Tibial nerve (tissue), 4 donors: ENCODE data around the gene CCND3. TPM values are rescaled to one million over a fixed set of nuclear protein-coding genes. Genes with fewer than 3 reads are reported as not detected.

ENCODE experiments used
- DNase-seq, 2 donors: peaks; one replicate each; pipeline ENCODE4 v3.0.0-alpha.2; 2019; ENCODE audit warnings: low spot score in 2 of 2
- H3K27ac ChIP-seq, 4 donors: fragments of 200-600 bp; sonication (generic) in 3 of 4; one replicate each; pipeline ENCODE4 v1.5.1; 2017 to 2019; ENCODE audit warnings: mild to moderate bottlenecking in 1 of 4
- H3K27me3 ChIP-seq, 2 donors: fragments of 200-600 bp; sonication (generic) in 1 of 2; one replicate each; pipeline versions ENCODE4 v1.5.1 to v1.6.0; 2017 to 2019
- H3K36me3 ChIP-seq, 3 donors: fragments of 200-600 bp; sonication (generic); one replicate each; pipeline ENCODE4 v1.5.1; 2018 to 2019
- H3K4me1 ChIP-seq, 4 donors: fragments of 200-600 bp; sonication (generic) in 3 of 4; one replicate each; pipeline ENCODE4 v1.5.1; 2017 to 2019
- H3K4me3 ChIP-seq, 4 donors: fragments of 200-600 bp; sonication (generic) in 3 of 4; one replicate each; pipeline ENCODE4 v1.5.1; 2017 to 2019; ENCODE audit warnings: mild to moderate bottlenecking in 1 of 4, moderate library complexity in 1 of 4
- H3K9me3 ChIP-seq, 4 donors: fragments of 200-600 bp; sonication (generic) in 3 of 4; one replicate each; pipeline ENCODE4 v1.5.1; 2017 to 2019
- EP300 ChIP-seq, 2 donors: sonication (generic); formaldehyde crosslinking; IDR thresholded peaks; one replicate each; pipeline ENCODE4 v1.6.1; 2017; ENCODE audit warnings: antibody characterized with exemption in 2 of 2, mild to moderate bottlenecking in 1 of 2
- POLR2A ChIP-seq, 2 donors: fragments of 450-650 bp; IDR thresholded peaks; one replicate each; pipeline ENCODE4 v1.6.1; 2017; ENCODE audit warnings: antibody characterized with exemption in 2 of 2, mild to moderate bottlenecking in 2 of 2, moderate library complexity in 2 of 2
- whole genome bisulfite sequencing, 2 donors: methylation state at CpG; one replicate each; pipeline ENCODE4 v1.1.5; 2018; 5-methylcytosine and 5-hydroxymethylcytosine counted together
- total RNA-seq, 4 donors: library from RNA; depleted of rRNA; stranded (reverse); fragments of >200 nt; gene quantifications; one replicate each; pipeline ENCODE4 v1.1.0, GENCODE V29; 2016
- TF ChIP-seq, protein P1 (sequence below), 5 experiments: fragments of 200-600 bp in 3 of 5; fragments of 450-650 bp in 2 of 5; sonication (generic) in 3 of 5; IDR thresholded peaks; one replicate each; pipeline ENCODE4 v1.5.1; 2016 to 2019; ENCODE audit warnings: antibody characterized with exemption in 5 of 5, mild to moderate bottlenecking in 3 of 5, moderate library complexity in 2 of 5

The CCND3 gene
- total RNA-seq: 100 to 1,000 TPM; 175 to 325 (median 248) TPM

DNA sequence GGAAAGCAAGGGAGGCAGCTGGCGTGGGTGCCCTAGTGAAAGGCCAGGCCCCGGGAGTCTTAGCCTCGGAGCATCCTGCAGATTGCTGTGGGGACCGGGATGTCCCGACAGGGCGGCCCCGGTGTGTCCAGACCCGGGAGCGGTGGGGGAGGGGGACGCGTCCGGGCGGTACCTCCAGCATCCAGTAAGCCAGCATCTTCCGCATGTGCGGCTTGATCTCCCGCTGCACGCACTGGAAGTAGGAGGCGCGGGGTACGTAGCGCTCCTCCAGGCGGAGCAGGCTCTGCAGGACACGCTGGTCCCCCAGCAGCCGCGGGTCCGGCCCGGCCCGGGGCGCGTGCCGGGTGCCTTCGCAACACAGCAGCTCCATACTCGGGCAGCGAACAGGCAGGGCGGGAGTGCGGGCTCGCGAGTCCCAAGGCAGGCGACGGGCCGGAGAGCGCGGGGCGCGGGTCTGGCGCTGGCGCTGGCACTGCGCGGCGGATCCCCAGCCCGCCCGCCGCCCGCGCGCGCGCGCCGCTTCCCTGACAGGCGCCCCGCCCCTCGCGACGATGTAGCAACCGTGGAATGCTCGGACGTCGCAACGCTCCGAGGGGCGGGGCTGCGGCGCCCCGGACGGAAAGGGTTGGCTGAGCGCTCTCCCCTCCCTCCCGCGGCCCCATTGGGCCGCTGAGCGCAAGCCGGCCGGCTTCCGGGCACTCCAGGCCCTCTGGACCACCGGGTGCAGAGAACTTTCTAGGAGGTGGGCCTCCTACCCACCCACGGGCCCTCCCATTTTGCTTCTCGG, at the start of gene CCND3:
Gene CCND3, minus strand, starts transcription at position 529 of the 787 bp plus-strand sequence. Its CDS starts 159 bp downstream, at position 370.
- Histone ChIP-seq H3K4me1 (peaks cover 0 to 54% (median 35%) of the 10 kb centered on the region in 4 donors), H3K4me3 (peak within 1 kb of the TSS; percentile 74 to 89 (median 82)), H3K27ac (peak within 1 kb of the TSS; percentile 73 to 92 (median 82)), H3K27me3 (no peaks in the 10 kb centered on the region), H3K9me3 (no peaks in the 10 kb centered on the region), H3K36me3 (peaks cover 0 to 10% (median 0%) of the 10 kb centered on the region in 3 donors)
- TF ChIP-seq POLR2A (IDR thresholded peaks at IDR 0.05): peak; percentile 46 to 79
- TF ChIP-seq, protein P1, sequence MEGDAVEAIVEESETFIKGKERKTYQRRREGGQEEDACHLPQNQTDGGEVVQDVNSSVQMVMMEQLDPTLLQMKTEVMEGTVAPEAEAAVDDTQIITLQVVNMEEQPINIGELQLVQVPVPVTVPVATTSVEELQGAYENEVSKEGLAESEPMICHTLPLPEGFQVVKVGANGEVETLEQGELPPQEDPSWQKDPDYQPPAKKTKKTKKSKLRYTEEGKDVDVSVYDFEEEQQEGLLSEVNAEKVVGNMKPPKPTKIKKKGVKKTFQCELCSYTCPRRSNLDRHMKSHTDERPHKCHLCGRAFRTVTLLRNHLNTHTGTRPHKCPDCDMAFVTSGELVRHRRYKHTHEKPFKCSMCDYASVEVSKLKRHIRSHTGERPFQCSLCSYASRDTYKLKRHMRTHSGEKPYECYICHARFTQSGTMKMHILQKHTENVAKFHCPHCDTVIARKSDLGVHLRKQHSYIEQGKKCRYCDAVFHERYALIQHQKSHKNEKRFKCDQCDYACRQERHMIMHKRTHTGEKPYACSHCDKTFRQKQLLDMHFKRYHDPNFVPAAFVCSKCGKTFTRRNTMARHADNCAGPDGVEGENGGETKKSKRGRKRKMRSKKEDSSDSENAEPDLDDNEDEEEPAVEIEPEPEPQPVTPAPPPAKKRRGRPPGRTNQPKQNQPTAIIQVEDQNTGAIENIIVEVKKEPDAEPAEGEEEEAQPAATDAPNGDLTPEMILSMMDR (IDR thresholded peaks at IDR 0.05): peak in 2 of 5 experiments; percentile 6 to 32
- TF ChIP-seq EP300 (IDR thresholded peaks at IDR 0.05): peak in 1 of 2 donors; percentile 55
- 0 to 1% methylated on average over 29 to 51 of the region's 87 CpGs for WGBS, 2 donors
- peak; percentile 81 to 83 for DNase-seq

DNA sequence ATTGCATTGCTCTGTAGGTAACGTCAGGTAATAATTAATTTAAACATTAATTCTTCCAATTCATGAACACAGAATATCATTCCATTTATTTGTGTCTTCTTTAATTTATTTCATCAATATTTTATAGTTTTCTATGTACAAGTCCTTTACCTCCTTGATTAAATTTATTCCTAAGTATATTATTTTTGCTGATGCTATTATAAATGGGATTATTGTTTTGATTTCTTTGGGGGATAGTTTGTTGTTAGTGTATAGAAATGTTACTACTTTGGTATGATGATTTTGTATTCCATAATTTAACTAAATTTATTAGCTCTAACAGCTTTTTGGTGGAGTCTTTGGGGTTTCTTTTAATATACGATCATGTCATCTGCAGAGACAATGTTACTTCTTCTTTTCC, 44.7 kb upstream of the CCND3 start:
- WGBS, 2 donors: 96% methylated on average over 2 of the region's 2 CpGs
- no peak overlapping the region for H3K4me3 ChIP-seq
- TF ChIP-seq POLR2A (IDR thresholded peaks at IDR 0.05) (no peak), EP300 (IDR thresholded peaks at IDR 0.05) (no peak)
- TF ChIP-seq, protein P1 (IDR thresholded peaks at IDR 0.05): no peak
- H3K4me1 ChIP-seq: no peaks in the 10 kb centered on the region
- no peak for DNase-seq
- no peaks in the 10 kb centered on the region for H3K9me3 ChIP-seq
- no peaks in the 10 kb centered on the region for H3K27me3 ChIP-seq
- H3K36me3 ChIP-seq: no peaks in the 10 kb centered on the region
- no peak overlapping the region for H3K27ac ChIP-seq

DNA sequence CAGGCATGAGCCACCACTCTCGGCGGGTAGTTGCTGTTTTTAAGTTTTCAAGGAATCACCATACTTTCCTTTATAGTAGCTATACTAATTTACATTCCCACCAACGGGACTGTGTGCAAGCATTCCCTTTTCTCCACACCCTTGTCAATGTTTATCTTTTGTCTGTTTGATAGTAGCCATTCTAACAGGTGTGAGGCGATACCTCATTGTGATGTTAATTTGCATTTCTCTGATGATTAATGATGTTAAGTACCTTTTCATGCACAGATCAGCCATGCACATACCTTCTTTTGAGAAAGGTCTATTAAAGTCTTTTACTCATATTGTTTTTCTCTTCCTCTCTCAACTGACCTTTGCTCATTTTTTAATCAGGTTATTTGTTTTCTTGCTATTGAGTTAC, 43.0 kb upstream of the CCND3 start:
- no peak for TF ChIP-seq EP300 (IDR thresholded peaks at IDR 0.05)
- TF ChIP-seq POLR2A (IDR thresholded peaks at IDR 0.05): no peak
- Histone ChIP-seq H3K4me1 (no peaks in the 10 kb centered on the region), H3K27me3 (no peaks in the 10 kb centered on the region), H3K36me3 (no peaks in the 10 kb centered on the region), H3K4me3 (no peak overlapping the region), H3K27ac (no peak overlapping the region), H3K9me3 (no peaks in the 10 kb centered on the region)
- WGBS, 2 donors: 54 to 56% methylated on average over 4 of the region's 4 CpGs
- DNase-seq: no peak

DNA sequence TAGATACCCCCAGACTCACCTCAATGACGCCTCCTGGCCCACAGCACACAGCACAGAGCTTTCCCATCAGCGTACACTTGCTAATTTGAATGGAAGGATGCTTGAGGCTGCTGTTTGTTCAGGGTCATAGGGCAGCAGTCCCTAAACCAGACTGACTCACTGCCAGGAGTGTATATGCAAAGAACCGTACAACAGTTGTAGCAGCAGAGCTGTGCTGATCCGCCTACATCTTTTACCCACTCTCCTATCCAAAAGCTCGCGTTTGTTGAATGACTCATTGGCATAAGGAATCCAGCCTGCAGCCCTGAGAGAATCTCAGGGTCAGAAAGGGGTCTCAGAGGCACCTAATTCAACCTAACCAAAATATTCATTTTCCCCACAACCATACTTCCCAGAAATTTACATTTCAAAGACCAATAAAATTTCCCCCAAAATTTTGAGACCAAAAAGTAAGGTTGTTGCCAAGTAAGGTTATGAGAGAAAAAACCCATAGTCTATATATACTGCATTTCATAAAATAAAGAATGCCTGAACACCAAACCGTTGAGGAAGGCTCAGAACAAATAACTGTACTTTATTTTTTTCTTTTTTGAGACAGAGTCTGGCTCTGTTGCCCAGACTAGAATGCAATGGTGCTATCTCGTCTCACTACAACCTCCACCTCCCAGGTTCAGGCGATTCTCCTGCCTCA, 35.3 kb upstream of the CCND3 start:
- Histone ChIP-seq H3K36me3 (no peaks in the 10 kb centered on the region), H3K4me1 (peaks cover 0 to 10% (median 0%) of the 10 kb centered on the region in 4 donors), H3K4me3 (no peak overlapping the region), H3K9me3 (no peaks in the 10 kb centered on the region), H3K27me3 (no peaks in the 10 kb centered on the region), H3K27ac (no peak overlapping the region)
- DNase-seq: no peak
- no peak for TF ChIP-seq POLR2A (IDR thresholded peaks at IDR 0.05)
- TF ChIP-seq EP300 (IDR thresholded peaks at IDR 0.05): no peak
- TF ChIP-seq, protein P1 (IDR thresholded peaks at IDR 0.05): no peak
- WGBS, 2 donors: 51 to 54% methylated on average over 9 of the region's 9 CpGs

DNA sequence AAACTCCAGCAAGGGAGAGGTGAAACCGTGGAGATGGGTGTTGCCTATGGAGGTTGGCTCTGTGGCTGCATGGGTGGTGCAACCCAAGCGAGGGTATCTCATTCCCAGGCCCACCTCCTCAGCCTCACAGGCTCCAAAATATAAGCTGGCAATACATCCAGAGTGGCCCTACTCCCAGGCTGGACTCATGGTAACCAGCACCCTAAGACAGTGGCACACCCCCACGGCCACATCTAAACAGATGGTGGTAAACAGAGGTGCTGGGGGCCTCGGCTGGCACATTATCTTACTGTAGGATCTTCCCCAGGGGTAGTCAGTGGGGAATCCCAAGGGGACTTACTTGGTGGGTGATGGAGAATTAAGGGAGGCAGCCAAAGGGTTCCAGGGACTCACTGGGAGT, 33.7 kb upstream of the CCND3 start:
- Histone ChIP-seq H3K9me3 (no peaks in the 10 kb centered on the region), H3K4me1 (peaks cover 0 to 22% (median 0%) of the 10 kb centered on the region in 4 donors), H3K4me3 (no peak overlapping the region), H3K27ac (no peak overlapping the region), H3K27me3 (no peaks in the 10 kb centered on the region), H3K36me3 (no peaks in the 10 kb centered on the region)
- DNase-seq: no peak
- 90 to 95% methylated on average over 4 of the region's 4 CpGs for WGBS, 2 donors
- TF ChIP-seq, protein P1 (IDR thresholded peaks at IDR 0.05): no peak
